Panc1 (cell line): ENCODE measurements around the gene UNC93B1.

Experiments
- POLR2AphosphoS5 ChIP-seq: IDR thresholded peaks from 2 replicates; pipeline ENCODE4 v1.6.1; 2012; ENCODE audit warnings: mild to moderate bottlenecking, low read depth, low read length, moderate library complexity
- TCF7L2 ChIP-seq: IDR thresholded peaks from 2 replicates; pipeline ENCODE4 v1.6.1; 2011; ENCODE audit warnings: mild to moderate bottlenecking, low read depth, low read length, inconsistent platforms
- TF ChIP-seq, protein P1 (sequence below): fragments of 450-650 bp; IDR thresholded peaks from 2 replicates; pipeline ENCODE4 v1.5.1; 2017; ENCODE audit warnings: mild to moderate bottlenecking
- TF ChIP-seq, protein P2 (sequence below), 2 experiments: IDR thresholded peaks; 2 replicates each; pipeline ENCODE4 v1.6.1; 2011 to 2012; ENCODE audit warnings: low read depth in 2 of 2, control low read depth in 1 of 2, low read length in 1 of 2, mild to moderate bottlenecking in 1 of 2, moderate library complexity in 1 of 2; ENCODE audit not compliant: insufficient read depth in 1 of 2

- TF ChIP-seq TCF7L2 (no peak), POLR2AphosphoS5 (no peak)
- TF ChIP-seq, protein P1, sequence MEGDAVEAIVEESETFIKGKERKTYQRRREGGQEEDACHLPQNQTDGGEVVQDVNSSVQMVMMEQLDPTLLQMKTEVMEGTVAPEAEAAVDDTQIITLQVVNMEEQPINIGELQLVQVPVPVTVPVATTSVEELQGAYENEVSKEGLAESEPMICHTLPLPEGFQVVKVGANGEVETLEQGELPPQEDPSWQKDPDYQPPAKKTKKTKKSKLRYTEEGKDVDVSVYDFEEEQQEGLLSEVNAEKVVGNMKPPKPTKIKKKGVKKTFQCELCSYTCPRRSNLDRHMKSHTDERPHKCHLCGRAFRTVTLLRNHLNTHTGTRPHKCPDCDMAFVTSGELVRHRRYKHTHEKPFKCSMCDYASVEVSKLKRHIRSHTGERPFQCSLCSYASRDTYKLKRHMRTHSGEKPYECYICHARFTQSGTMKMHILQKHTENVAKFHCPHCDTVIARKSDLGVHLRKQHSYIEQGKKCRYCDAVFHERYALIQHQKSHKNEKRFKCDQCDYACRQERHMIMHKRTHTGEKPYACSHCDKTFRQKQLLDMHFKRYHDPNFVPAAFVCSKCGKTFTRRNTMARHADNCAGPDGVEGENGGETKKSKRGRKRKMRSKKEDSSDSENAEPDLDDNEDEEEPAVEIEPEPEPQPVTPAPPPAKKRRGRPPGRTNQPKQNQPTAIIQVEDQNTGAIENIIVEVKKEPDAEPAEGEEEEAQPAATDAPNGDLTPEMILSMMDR = no peak
- TF ChIP-seq, protein P2, sequence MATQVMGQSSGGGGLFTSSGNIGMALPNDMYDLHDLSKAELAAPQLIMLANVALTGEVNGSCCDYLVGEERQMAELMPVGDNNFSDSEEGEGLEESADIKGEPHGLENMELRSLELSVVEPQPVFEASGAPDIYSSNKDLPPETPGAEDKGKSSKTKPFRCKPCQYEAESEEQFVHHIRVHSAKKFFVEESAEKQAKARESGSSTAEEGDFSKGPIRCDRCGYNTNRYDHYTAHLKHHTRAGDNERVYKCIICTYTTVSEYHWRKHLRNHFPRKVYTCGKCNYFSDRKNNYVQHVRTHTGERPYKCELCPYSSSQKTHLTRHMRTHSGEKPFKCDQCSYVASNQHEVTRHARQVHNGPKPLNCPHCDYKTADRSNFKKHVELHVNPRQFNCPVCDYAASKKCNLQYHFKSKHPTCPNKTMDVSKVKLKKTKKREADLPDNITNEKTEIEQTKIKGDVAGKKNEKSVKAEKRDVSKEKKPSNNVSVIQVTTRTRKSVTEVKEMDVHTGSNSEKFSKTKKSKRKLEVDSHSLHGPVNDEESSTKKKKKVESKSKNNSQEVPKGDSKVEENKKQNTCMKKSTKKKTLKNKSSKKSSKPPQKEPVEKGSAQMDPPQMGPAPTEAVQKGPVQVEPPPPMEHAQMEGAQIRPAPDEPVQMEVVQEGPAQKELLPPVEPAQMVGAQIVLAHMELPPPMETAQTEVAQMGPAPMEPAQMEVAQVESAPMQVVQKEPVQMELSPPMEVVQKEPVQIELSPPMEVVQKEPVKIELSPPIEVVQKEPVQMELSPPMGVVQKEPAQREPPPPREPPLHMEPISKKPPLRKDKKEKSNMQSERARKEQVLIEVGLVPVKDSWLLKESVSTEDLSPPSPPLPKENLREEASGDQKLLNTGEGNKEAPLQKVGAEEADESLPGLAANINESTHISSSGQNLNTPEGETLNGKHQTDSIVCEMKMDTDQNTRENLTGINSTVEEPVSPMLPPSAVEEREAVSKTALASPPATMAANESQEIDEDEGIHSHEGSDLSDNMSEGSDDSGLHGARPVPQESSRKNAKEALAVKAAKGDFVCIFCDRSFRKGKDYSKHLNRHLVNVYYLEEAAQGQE (IDR thresholded peaks at IDR 0.05; ENCODE audit: insufficient read depth in 1 of 2, low read depth in 2 of 2, low read length in 1 of 2) = no peak
Observed at GRCh38 chr11:68040101-68040956, 36.4 kb upstream of the UNC93B1 start.
